Cerebellar cortex (tissue), 1 donor: Measurements from ENCODE around the gene MYBPHL.
"Not testable (repeated sequence)": the region's sequence is repeated elsewhere in the genome, so short reads cannot be mapped to it uniquely, and the experiment has no call there.

Source experiments
- DNase-seq: peaks from one replicate; pipeline ENCODE4 v3.0.0-alpha.2; 2015; ENCODE audit warnings: low spot score

Gene MYBPHL

GRCh38 chr1:109305991-109306390, 820 bp downstream of the MYBPHL start:
- not testable (repeated sequence) for DNase-seq

DNA sequence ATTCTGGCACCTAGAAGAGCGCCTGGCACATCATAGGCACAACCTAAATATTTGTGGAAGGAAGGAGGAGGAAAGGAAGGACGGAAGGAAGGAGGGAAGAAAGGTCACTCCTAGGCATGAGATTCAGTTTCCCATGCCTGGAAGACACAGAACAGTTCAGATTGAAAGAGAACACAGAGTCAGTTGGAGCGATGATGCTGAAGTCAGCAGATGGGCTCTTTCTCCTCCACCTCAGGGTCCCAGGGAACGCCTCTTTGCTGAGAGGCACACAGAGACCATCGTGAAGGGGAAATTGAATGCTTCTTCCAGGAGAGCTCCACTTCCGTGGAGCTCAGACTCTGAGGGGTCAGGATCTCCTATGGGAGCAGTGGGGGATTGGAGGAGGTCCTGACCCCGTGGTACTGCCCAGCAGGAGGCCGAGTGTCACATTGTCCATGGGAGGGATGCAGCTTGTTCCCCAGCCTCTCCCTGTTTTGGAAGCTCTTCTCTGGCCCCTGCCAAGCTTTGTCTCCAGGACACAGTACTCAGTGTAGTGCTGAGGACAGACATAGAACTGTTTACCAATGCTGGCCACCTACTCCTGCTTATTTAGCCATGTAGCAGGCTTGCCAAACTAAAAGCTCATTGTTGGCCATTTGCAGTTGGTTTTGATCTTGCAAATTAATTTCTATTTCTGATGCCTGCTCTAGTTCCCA, 2.4 kb downstream of the MYBPHL start:
- DNase-seq: peak; percentile 29

- DNase-seq: no peak
These were observed 4.9 kb downstream of the MYBPHL start for GRCh38 chr1:109301874-109302273.

- DNase-seq: no peak
These were observed 6.1 kb downstream of the MYBPHL start for GRCh38 chr1:109300650-109301151.

- no peak for DNase-seq
These were observed 7.1 kb downstream of the MYBPHL start for GRCh38 chr1:109299558-109300343.

DNA sequence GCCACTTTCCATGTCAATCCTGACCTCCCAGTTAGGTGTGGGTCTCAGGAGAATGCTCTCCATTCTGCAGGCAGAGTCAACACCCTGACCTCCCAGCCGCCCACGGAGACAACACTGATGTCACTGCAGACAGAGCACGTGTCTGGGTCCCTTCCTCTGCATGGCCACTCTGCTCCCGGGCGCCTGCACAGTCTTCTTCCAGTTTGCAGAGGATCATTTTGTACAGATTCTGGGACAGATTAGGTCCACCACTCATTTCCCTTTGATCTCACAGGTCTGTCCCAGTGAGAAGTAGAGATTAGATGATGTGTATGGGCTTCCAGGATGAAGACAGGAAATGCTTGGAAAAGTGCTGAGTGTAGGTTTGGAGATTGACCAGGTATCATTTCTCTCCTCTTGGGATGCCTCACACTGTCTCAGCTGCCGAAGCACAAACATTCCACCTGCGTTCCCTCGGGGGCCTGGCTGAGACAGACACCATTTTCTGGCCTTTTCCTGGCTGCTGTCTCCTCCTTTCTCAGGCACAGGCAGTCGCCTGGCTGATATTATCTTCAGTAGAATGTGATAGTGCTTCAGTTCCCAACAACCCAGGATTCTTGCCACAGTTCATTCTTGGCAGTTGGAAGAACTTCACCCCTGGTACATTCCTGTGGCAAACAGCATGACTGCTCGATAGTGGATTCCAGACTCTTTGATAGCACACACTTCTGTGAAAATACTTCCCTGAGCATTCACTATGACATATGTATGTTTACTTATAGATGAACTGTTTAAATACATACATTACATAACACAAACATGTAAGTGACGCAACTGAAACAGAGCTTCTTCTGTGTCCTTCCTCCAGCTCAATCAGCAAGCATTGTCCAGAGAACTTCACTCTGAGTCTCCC, 7.9 kb downstream of the MYBPHL start:
- no peak for DNase-seq

GRCh38 chr1:109296782-109297181, 10.0 kb downstream of the MYBPHL start:
- DNase-seq: no peak

GRCh38 chr1:109295712-109296415, 10.9 kb downstream of the MYBPHL start:
- DNase-seq: no peak

- no peak for DNase-seq
These were observed 12.3 kb downstream of the MYBPHL start for GRCh38 chr1:109294481-109294880.

- no peak for DNase-seq
These were observed 13.8 kb downstream of the MYBPHL start for GRCh38 chr1:109293026-109293425.

GRCh38 chr1:109292364-109292763, 14.4 kb downstream of the MYBPHL start:
- no peak for DNase-seq

DNA sequence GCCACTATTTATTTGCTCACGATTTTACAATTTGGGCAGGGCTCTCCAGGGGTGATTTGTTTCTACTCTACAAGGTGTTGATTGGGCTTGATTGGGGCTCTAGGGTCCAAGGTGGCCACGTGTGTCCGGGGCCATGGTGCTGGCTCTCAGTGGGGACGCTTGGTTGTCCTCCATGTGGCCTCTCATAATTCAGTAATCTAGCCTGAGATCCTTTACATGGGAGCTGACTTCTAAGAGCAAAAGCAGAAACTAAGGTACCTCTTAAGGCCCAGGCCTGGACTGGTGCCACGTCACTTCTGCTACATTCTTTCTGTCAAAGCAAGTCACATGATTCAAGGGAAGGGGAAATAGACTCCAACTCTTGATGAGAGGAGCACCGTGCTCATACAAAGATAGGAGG, 15.8 kb downstream of the MYBPHL start:
- DNase-seq: no peak

GRCh38 chr1:109290137-109290536, 16.7 kb downstream of the MYBPHL start:
- no peak for DNase-seq

DNA sequence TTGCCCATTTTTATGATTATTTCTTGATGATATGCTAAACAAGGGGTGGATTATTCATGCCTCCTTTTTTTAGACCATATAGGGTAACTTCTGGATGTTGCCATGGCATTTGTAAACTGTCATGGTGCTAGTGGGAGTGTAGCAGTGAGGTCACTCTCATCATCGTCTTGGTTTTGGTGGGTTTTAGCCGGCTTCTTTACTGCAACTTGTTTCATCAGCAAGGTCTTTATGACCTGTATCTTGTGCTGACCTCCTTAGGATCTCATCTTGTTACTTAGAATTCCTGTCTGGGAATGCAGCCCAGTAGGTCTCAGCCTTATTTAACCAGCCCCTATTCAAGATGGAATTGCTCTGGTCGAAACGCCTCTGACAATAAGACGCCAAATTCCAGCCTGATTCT, 20.0 kb downstream of the MYBPHL start:
- DNase-seq: not testable (repeated sequence)

DNA sequence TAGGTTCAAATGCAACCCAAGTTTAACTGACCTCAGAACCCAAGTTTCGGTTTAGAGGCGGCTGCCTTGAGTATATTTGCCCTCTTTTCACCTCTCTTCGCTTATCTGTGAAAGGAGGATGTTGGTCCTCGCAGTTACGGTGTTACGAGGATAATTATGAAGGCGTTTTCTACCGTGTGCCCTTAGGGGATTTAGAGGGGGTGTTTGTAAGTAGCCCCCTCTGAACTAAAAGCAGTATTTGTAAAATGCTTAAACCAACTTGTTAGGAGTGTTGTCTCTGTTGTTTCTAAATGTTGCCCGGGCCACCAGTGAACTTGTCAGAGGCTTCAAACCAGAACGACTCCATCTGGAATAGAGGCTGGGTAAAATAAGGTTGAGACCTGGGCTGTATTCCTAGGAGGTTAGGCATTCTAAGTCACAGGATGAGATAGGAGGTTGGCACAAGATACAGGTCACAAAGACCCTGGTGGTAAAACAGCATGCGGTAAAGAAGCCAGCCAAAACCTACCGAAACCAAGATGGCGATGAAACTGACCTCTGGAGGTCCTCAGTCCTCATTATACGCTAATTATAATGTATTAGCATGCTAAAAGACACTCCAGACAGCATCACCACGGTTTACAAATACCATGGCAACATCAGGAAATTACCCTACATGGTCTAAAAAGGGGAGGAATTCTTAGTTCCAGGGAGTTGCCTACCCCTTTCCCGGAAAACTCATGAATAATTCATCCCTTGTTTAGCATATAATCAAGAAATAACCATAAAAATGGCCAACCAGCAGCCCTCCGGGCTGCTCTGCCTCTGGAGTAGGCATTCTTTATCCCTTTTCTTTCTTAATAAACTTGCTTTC, 22.8 kb downstream of the MYBPHL start:
- no peak for DNase-seq

- DNase-seq: peak; percentile 98
These were observed 23.7 kb downstream of the MYBPHL start, which contains the start of gene PSRC1 for GRCh38 chr1:109282952-109283747. TSS of gene PSRC1 (minus strand) at chr1:109283145.

DNA sequence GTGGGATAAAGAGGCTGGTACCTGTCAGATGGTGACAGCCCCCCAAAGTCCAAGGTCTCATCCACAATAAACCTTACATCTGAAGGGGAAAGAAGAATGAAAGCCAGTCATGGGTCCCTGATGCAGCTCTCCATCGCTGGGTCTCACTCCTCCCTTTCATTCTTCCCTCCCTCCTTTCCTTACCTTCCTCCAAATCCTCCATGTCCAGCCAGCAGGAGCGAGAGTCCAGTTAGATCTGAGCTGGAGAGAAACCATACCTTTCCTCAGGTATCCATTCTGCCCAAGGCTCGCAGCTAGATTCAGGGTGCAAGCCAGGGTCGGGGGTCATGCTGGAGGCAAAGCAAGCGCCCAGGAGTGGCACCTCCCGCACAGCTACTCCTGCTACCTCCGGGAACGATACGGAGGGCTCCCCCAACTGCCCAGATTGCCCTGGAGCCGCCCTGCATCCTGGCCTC, 24.3 kb downstream of the MYBPHL start:
- no peak for DNase-seq

DNA sequence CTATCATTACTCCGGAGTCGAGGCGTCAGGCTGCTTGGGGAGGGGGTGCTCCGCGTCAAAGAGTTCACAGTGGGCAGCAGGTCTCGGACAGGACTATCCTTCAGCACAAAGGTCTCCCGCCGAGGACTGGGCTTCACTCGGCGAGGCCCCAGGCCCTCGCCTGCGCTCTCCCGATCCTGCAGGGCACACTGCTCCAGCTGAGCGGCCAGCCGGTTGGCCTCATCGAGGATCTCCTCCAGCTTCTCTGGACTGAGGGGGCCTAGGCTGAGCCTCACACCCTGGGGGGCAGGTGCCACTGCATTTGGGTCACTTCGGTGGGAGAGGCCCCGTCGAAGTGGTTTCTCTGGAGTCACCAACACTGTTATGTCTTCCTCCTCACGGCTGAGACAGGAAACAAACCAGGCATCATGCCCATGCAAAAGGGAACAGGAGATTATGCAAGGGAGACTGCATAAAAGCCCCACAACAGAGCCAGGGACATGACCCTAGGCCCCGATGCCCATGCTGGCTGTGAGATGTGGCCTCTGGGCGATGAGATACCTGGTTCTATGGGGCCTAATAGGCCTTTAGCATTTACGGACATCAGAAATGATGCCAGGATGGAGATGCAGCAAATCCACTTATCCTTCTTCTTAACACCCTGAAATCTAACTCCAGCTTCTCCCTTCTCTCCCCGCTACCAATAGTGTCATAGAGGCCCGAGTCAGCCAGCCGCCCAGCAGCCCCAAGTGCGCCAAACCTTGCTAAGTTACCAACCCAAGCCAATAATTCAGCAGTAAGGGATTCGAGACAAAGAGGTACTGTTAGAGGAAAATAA, 24.9 kb downstream of the MYBPHL start:
- DNase-seq: no peak

DNA sequence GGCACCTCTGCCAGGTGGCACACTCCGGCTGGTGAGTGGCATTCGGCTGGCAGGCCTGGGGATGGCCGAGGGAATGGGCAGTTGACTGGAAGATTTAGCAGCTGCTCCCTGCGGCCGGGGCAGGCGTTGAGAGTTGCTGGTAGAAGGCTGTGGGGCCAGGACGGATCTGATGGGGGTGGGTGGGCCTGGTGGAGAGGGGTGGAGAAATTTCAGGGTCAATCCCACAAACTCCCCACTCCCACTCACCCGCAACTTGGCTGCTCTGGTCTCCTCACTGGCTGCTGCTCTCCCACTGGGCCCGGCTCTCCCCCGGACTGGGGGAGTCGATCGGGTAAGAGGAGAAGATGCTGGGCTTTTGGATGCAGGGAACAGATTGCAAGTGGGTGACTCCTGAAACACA, 25.9 kb downstream of the MYBPHL start:
- no peak for DNase-seq
